Spinal cord (tissue), 10 donors: ENCODE measurements around the gene YOD1. TPM values are rescaled to one million over a fixed set of nuclear protein-coding genes. Genes with fewer than 3 reads are reported as not detected.
A peak's percentile ranks its signal among the peaks of the same experiment; 100 is the strongest.

Experiments
- DNase-seq, 6 donors: peaks; one replicate each; pipeline versions ENCODE4 v3.0.0 to v3.0.0-alpha.2; 2013 to 2015; ENCODE audit warnings: low spot score in 6 of 6, low read depth in 4 of 6
- H3K27ac ChIP-seq: one replicate; pipeline ENCODE4 v1.5.1; 2013; ENCODE audit warnings: low read depth, low read length, control low read depth
- H3K27me3 ChIP-seq: one replicate; pipeline ENCODE4 v1.6.1; 2013; ENCODE audit warnings: low read length; ENCODE audit not compliant: control insufficient read depth, insufficient read depth
- H3K36me3 ChIP-seq: one replicate; pipeline ENCODE4 v1.6.1; 2013; ENCODE audit warnings: low read length; ENCODE audit not compliant: control insufficient read depth, insufficient read depth
- H3K4me1 ChIP-seq: one replicate; pipeline ENCODE4 v1.6.1; 2013; ENCODE audit warnings: low read length; ENCODE audit not compliant: control insufficient read depth, insufficient read depth
- H3K4me3 ChIP-seq: one replicate; pipeline ENCODE4 v1.5.1; 2013; ENCODE audit warnings: low read depth, low read length, control low read depth
- H3K9me3 ChIP-seq: one replicate; pipeline ENCODE4 v1.6.1; 2013; ENCODE audit warnings: low read length; ENCODE audit not compliant: control insufficient read depth, insufficient read depth
- WGBS: methylation state at CpG from one replicate; pipeline ENCODE4 v1.1.5; 2013; ENCODE audit warnings: missing lambda C conversion rate; ENCODE audit not compliant: insufficient coverage; 5-methylcytosine and 5-hydroxymethylcytosine counted together
- polyA plus RNA-seq, 2 donors: library from polyadenylated mRNA; unstranded; fragments of 120-200 nt; gene quantifications; one replicate each; pipeline ENCODE4 v1.2.1, GENCODE V29; 2013; ENCODE audit not compliant: insufficient read length in 2 of 2
- total RNA-seq, 2 donors: library from RNA; depleted of rRNA in 1 of 2; stranded (reverse); fragments of 120-200 nt in 1 of 2; fragments of >200 nt in 1 of 2; gene quantifications; one replicate each; pipeline versions ENCODE4 v1.2.3 to v1.2.4, GENCODE V29; 2013 to 2014
- donor health status: healthy.

YOD1 gene
- total and polyA plus RNA-seq, 4 donors = 7.5 to 29.0 (median 12.5) TPM

- 92% methylated on average over 2 of the region's 4 CpGs for WGBS
- Histone ChIP-seq H3K9me3 (no peaks in the 10 kb centered on the region), H3K27ac (no peak overlapping the region), H3K4me1 (no peaks in the 10 kb centered on the region), H3K27me3 (no peaks in the 10 kb centered on the region), H3K4me3 (no peak overlapping the region), H3K36me3 (peaks cover 19% of the 10 kb centered on the region)
- DNase-seq = no peak
Measured at GRCh38 chr1:207073906-207074820, 23.2 kb upstream of the YOD1 start.

GRCh38 chr1:207072233-207072632 lies 21.2 kb upstream of the YOD1 start:
- Histone ChIP-seq H3K4me1 (no peaks in the 10 kb centered on the region), H3K36me3 (peaks cover 23% of the 10 kb centered on the region), H3K4me3 (no peak overlapping the region), H3K27ac (no peak overlapping the region), H3K27me3 (no peaks in the 10 kb centered on the region), H3K9me3 (no peaks in the 10 kb centered on the region)
- DNase-seq = no peak
- 84% methylated on average over 7 of the region's 8 CpGs for WGBS

GRCh38 chr1:207071426-207071825 lies 20.4 kb upstream of the YOD1 start:
- no peak overlapping the region for H3K4me3 ChIP-seq
- no peaks in the 10 kb centered on the region for H3K9me3 ChIP-seq
- 90% methylated on average over 4 of the region's 6 CpGs for WGBS
- peaks cover 23% of the 10 kb centered on the region for H3K36me3 ChIP-seq
- DNase-seq = no peak
- no peak overlapping the region for H3K27ac ChIP-seq
- H3K27me3 ChIP-seq = no peaks in the 10 kb centered on the region
- no peaks in the 10 kb centered on the region for H3K4me1 ChIP-seq

- Histone ChIP-seq H3K9me3 (no peaks in the 10 kb centered on the region), H3K36me3 (peaks cover 23% of the 10 kb centered on the region), H3K4me3 (no peak overlapping the region), H3K27me3 (no peaks in the 10 kb centered on the region), H3K27ac (no peak overlapping the region), H3K4me1 (no peaks in the 10 kb centered on the region)
- WGBS = 91% methylated on average over 3 of the region's 4 CpGs
- DNase-seq = no peak
Measured at GRCh38 chr1:207070811-207071210, 19.8 kb upstream of the YOD1 start.

GRCh38 chr1:207069858-207070506 lies 19.0 kb upstream of the YOD1 start:
- Histone ChIP-seq H3K4me3 (no peak overlapping the region), H3K27ac (no peak overlapping the region), H3K4me1 (no peaks in the 10 kb centered on the region), H3K9me3 (no peaks in the 10 kb centered on the region), H3K27me3 (no peaks in the 10 kb centered on the region), H3K36me3 (peaks cover 27% of the 10 kb centered on the region)
- WGBS = 88% methylated on average over 5 of the region's 5 CpGs
- DNase-seq = no peak

- DNase-seq = no peak
- Histone ChIP-seq H3K4me1 (no peaks in the 10 kb centered on the region), H3K9me3 (no peaks in the 10 kb centered on the region), H3K27me3 (no peaks in the 10 kb centered on the region), H3K27ac (no peak overlapping the region), H3K36me3 (peaks cover 27% of the 10 kb centered on the region), H3K4me3 (no peak overlapping the region)
- WGBS = 90% methylated on average over 2 of the region's 3 CpGs
Measured at GRCh38 chr1:207069061-207069460, 18.1 kb upstream of the YOD1 start.

GRCh38 chr1:207067665-207068064 lies 16.7 kb upstream of the YOD1 start:
- no peak overlapping the region for H3K27ac ChIP-seq
- DNase-seq = no peak
- peaks cover 34% of the 10 kb centered on the region for H3K36me3 ChIP-seq
- WGBS = no CpG with 5 or more reads among the region's 5 CpGs
- H3K4me3 ChIP-seq = no peak overlapping the region
- H3K4me1 ChIP-seq = no peaks in the 10 kb centered on the region
- no peaks in the 10 kb centered on the region for H3K9me3 ChIP-seq
- no peaks in the 10 kb centered on the region for H3K27me3 ChIP-seq

- no peak for DNase-seq
- Histone ChIP-seq H3K27ac (no peak overlapping the region), H3K36me3 (peaks cover 33% of the 10 kb centered on the region), H3K4me3 (no peak overlapping the region), H3K27me3 (no peaks in the 10 kb centered on the region), H3K9me3 (no peaks in the 10 kb centered on the region), H3K4me1 (no peaks in the 10 kb centered on the region)
- 86% methylated on average over 2 of the region's 3 CpGs for WGBS
Measured at GRCh38 chr1:207067185-207067584, 16.2 kb upstream of the YOD1 start.

GRCh38 chr1:207064561-207064960 lies 13.6 kb upstream of the YOD1 start:
- 78% methylated on average over 8 of the region's 8 CpGs for WGBS
- Histone ChIP-seq H3K27me3 (no peaks in the 10 kb centered on the region), H3K9me3 (no peaks in the 10 kb centered on the region), H3K27ac (no peak overlapping the region), H3K4me1 (no peaks in the 10 kb centered on the region), H3K4me3 (no peak overlapping the region), H3K36me3 (peaks cover 22% of the 10 kb centered on the region)
- peak in 1 of 6 donors; percentile 23 for DNase-seq

- Histone ChIP-seq H3K9me3 (no peaks in the 10 kb centered on the region), H3K4me1 (no peaks in the 10 kb centered on the region), H3K27me3 (no peaks in the 10 kb centered on the region), H3K36me3 (peaks cover 17% of the 10 kb centered on the region), H3K27ac (no peak overlapping the region), H3K4me3 (no peak overlapping the region)
- DNase-seq = no peak
- WGBS = 90% methylated on average over 5 of the region's 5 CpGs
Measured at GRCh38 chr1:207063014-207063413, 12.0 kb upstream of the YOD1 start.
